Memory B cell (primary cell): ENCODE results near the gene ADSL.

ENCODE experiments used
- ATAC-seq: fragments of 150-1000 bp; cut with Tn5 transposase; 2 replicates; pipeline ENCODE4 v1.10.0; 2021; ENCODE audit warnings: low read depth, mild to moderate bottlenecking, moderate library complexity
- DNase-seq, 2 donors: peaks; one replicate each; pipeline ENCODE4 v3.0.0; 2022; ENCODE audit warnings: low spot score in 2 of 2
- H3K27ac Mint-ChIP-seq: one replicate; pipeline ENCODE4 v1.8.0; 2022; ENCODE audit warnings: mild to moderate bottlenecking, moderate library complexity, mixed read lengths
- H3K27me3 Mint-ChIP-seq: one replicate; pipeline ENCODE4 v1.8.0; 2022; ENCODE audit warnings: mixed read lengths
- H3K36me3 Mint-ChIP-seq: one replicate; pipeline ENCODE4 v1.8.0; 2022; ENCODE audit warnings: mild to moderate bottlenecking, mixed read lengths
- H3K4me1 Mint-ChIP-seq: one replicate; pipeline ENCODE4 v1.8.0; 2022; ENCODE audit warnings: mixed read lengths
- H3K4me3 Mint-ChIP-seq: one replicate; pipeline ENCODE4 v1.8.0; 2022; ENCODE audit warnings: mild to moderate bottlenecking, moderate library complexity, mixed read lengths
- H3K9me3 Mint-ChIP-seq: one replicate; pipeline ENCODE4 v1.8.0; 2022; ENCODE audit warnings: mixed read lengths

Gene ADSL

GRCh38 chr22:40396882-40397281 is 50.6 kb downstream of the ADSL start:
- Mint-ChIP-seq H3K4me1 (peaks cover 57% of the 10 kb centered on the region), H3K36me3 (peaks cover 16% of the 10 kb centered on the region), H3K4me3 (no peak overlapping the region), H3K9me3 (no peaks in the 10 kb centered on the region), H3K27me3 (no peaks in the 10 kb centered on the region), H3K27ac (no peak overlapping the region)
- ATAC-seq, result no peak
- DNase-seq, result no peak

DNA sequence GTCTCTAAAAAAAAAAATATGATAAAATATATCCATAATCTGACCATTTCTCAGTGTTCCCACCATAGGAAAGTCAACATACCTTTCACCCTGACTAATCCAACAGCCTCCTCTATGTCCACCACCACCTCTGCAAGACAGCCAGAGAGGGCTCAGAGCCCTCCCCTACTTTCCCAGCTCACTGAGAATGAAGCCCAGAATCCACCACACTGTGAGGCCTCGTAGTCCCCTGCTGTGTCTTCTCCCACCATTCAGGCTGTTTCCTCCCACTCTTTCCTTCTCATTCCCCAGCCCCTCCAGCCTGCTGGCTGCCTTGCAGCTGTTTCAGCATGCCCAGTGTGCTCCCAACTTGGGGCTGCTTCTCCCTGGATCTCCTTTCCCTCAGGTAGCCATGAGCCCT is 51.1 kb downstream of the ADSL start:
- Mint-ChIP-seq H3K4me3 (no peak overlapping the region), H3K36me3 (peaks cover 16% of the 10 kb centered on the region), H3K9me3 (no peaks in the 10 kb centered on the region), H3K27ac (peak overlapping the region; percentile 88), H3K4me1 (peaks cover 60% of the 10 kb centered on the region), H3K27me3 (no peaks in the 10 kb centered on the region)
- ATAC-seq (no peak), DNase-seq (no peak)

- Mint-ChIP-seq H3K4me3 (peak overlapping the region; percentile 84), H3K27ac (peak overlapping the region; percentile 93), H3K4me1 (peaks cover 58% of the 10 kb centered on the region), H3K36me3 (peaks cover 21% of the 10 kb centered on the region), H3K9me3 (no peaks in the 10 kb centered on the region), H3K27me3 (no peaks in the 10 kb centered on the region)
- ATAC-seq, result no peak
- no peak for DNase-seq
Measured at GRCh38 chr22:40399621-40400020, 53.3 kb downstream of the ADSL start.

- peak in 1 of 2 donors; percentile 55 for DNase-seq
- peaks cover 21% of the 10 kb centered on the region for H3K36me3 Mint-ChIP-seq
Measured at GRCh38 chr22:40400159-40400558, 53.9 kb downstream of the ADSL start.

DNA sequence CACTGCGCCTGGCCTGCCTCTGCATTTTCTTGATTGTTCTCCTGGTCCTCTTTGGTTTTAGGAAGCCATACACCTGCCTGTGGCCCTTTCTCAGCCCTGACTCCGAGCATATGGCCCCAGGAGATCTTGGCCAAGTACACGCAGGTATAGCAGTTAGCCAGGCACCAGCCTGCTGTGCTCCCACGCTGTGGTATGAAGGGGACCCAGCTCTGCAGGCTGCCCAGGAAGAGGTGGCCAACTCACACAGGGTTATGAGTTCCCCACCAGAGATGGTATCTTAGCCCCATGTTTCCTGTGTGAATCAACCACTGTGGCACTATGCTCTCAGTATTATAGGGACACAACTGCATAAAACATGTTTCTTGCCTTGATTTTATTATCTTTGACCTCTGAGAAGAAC is 55.2 kb downstream of the ADSL start:
- H3K4me3 Mint-ChIP-seq, result peak overlapping the region; percentile 34
- H3K27me3 Mint-ChIP-seq, result no peaks in the 10 kb centered on the region
- ATAC-seq (no peak), DNase-seq (no peak)
- peak overlapping the region; percentile 76 for H3K27ac Mint-ChIP-seq
- peaks cover 48% of the 10 kb centered on the region for H3K4me1 Mint-ChIP-seq
- H3K9me3 Mint-ChIP-seq, result no peaks in the 10 kb centered on the region
- peaks cover 18% of the 10 kb centered on the region for H3K36me3 Mint-ChIP-seq

More at GRCh38 chr22:40400159-40400558, 53.9 kb downstream of the ADSL start:
- Mint-ChIP-seq H3K4me1 (peaks cover 56% of the 10 kb centered on the region), H3K9me3 (no peaks in the 10 kb centered on the region), H3K27ac (peak overlapping the region; percentile 93), H3K27me3 (no peaks in the 10 kb centered on the region), H3K4me3 (peak overlapping the region; percentile 84)
- ATAC-seq, result peak; percentile 89

- ATAC-seq, result peak; percentile 54
- Mint-ChIP-seq H3K36me3 (peaks cover 18% of the 10 kb centered on the region), H3K27me3 (no peaks in the 10 kb centered on the region), H3K4me3 (peak overlapping the region; percentile 34), H3K27ac (peak overlapping the region; percentile 76), H3K4me1 (peaks cover 48% of the 10 kb centered on the region), H3K9me3 (no peaks in the 10 kb centered on the region)
- DNase-seq, result no peak
Measured at GRCh38 chr22:40401981-40402406, 55.7 kb downstream of the ADSL start.

GRCh38 chr22:40403141-40403540 is 56.8 kb downstream of the ADSL start:
- no peaks in the 10 kb centered on the region for H3K9me3 Mint-ChIP-seq
- peaks cover 16% of the 10 kb centered on the region for H3K36me3 Mint-ChIP-seq
- H3K27ac Mint-ChIP-seq, result peak overlapping the region; percentile 50
- no peak overlapping the region for H3K4me3 Mint-ChIP-seq
- no peak for DNase-seq
- ATAC-seq, result no peak
- peaks cover 42% of the 10 kb centered on the region for H3K4me1 Mint-ChIP-seq
- no peaks in the 10 kb centered on the region for H3K27me3 Mint-ChIP-seq

- H3K36me3 Mint-ChIP-seq, result peaks cover 16% of the 10 kb centered on the region
Measured at GRCh38 chr22:40403651-40404050, 57.4 kb downstream of the ADSL start.

DNA sequence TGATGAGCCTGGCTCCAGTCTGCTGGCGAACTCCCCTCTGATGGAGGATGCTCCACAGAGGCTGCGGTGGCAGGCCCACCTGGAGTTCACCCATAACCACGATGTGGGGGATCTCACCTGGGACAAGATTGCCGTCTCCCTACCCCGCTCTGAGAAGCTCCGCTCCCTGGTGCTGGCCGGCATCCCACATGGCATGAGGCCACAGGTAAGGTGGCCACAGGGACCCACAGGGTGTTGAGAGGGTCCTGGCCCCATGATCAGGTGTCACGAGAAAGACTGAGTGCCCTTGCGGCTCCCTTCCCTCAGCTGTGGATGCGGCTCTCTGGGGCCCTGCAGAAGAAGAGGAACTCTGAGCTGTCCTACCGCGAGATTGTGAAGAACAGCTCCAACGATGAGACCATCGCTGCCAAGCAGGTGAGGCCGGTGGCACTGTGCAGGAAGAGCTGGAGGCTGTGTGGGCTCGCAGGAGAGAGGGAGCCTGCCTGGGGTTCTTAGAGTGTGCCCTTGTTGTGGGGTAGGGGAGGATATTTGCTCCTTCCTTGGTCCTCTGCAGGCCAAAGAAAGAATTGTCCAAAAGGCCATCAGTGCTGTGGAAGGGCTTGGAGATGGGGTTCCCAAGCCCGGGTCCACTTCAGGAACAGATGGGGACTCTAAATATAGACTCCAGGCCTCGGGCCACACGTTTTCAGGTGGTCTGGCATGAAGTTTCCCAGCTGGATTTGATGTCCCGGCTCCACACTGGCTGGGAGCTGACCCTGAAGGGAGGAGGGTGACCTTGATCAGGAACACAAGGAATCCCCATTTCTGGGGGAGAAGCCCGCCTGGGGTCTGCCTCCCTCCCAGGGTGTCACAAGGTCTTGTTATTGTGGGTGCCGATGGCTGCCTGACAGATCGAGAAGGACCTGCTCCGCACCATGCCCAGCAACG is 58.2 kb downstream of the ADSL start:
- no peak for ATAC-seq
- no peak overlapping the region for H3K27ac Mint-ChIP-seq
- DNase-seq, result no peak
- H3K27me3 Mint-ChIP-seq, result no peaks in the 10 kb centered on the region
- no peak overlapping the region for H3K4me3 Mint-ChIP-seq
- no peaks in the 10 kb centered on the region for H3K9me3 Mint-ChIP-seq
- peaks cover 34% of the 10 kb centered on the region for H3K4me1 Mint-ChIP-seq
- H3K36me3 Mint-ChIP-seq, result peaks cover 19% of the 10 kb centered on the region

More at GRCh38 chr22:40403651-40404050, 57.4 kb downstream of the ADSL start:
- peak overlapping the region; percentile 50 for H3K27ac Mint-ChIP-seq
- DNase-seq (no peak), ATAC-seq (no peak)
- H3K4me1 Mint-ChIP-seq, result peaks cover 39% of the 10 kb centered on the region
- no peak overlapping the region for H3K4me3 Mint-ChIP-seq
- no peaks in the 10 kb centered on the region for H3K9me3 Mint-ChIP-seq
- H3K27me3 Mint-ChIP-seq, result no peaks in the 10 kb centered on the region

GRCh38 chr22:40405178-40406062 is 59.1 kb downstream of the ADSL start:
- Mint-ChIP-seq H3K9me3 (no peaks in the 10 kb centered on the region), H3K4me1 (peaks cover 26% of the 10 kb centered on the region), H3K36me3 (peaks cover 19% of the 10 kb centered on the region), H3K27me3 (no peaks in the 10 kb centered on the region), H3K4me3 (no peak overlapping the region), H3K27ac (no peak overlapping the region)
- ATAC-seq (no peak), DNase-seq (no peak)

GRCh38 chr22:40406063-40406890 is 60.0 kb downstream of the ADSL start:
- Mint-ChIP-seq H3K36me3 (peaks cover 20% of the 10 kb centered on the region), H3K4me3 (no peak overlapping the region), H3K27me3 (no peaks in the 10 kb centered on the region), H3K9me3 (no peaks in the 10 kb centered on the region), H3K4me1 (peaks cover 21% of the 10 kb centered on the region), H3K27ac (no peak overlapping the region)
- ATAC-seq, result no peak
- DNase-seq, result no peak

DNA sequence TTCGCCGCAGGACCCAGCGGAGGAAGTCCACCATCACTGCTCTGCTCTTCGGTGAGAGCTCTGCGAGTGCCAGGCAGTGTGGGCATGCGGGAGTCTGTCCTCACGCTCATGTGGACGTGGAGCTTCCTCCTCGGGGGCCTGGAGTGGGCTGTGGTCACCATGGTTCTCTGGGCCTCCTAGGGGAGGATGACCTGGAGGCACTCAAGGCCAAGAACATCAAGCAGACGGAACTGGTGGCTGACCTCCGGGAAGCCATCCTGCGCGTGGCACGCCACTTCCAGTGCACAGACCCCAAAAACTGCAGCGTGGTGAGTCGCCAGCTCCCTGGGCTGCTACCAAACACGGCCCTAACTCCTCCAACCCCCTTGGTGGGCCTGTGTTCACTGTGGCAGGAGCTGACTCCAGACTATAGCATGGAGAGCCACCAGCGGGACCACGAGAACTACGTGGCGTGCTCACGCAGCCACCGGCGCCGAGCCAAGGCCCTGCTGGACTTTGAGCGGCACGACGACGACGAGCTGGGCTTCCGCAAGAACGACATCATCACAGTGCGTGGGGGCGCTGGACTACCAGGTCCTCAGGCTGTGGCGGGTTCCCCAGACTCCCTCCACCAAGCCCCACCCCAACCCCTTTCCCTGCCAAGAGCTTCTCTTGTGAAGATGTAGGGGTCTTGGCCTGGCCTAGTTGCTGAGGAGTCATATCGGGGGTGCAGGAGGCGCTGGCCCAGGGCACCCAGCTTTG is 60.9 kb downstream of the ADSL start:
- ATAC-seq, result no peak
- Mint-ChIP-seq H3K27ac (peak overlapping the region; percentile 17), H3K27me3 (no peaks in the 10 kb centered on the region), H3K9me3 (no peaks in the 10 kb centered on the region), H3K4me3 (no peak overlapping the region), H3K36me3 (peaks cover 23% of the 10 kb centered on the region), H3K4me1 (peaks cover 17% of the 10 kb centered on the region)
- no peak for DNase-seq
